Activated CD4-positive, alpha-beta memory T cell treated with anti-CD3 and anti-CD28 coated beads, Interleukin-2, amount 10 ng/mL, durations not matched to agents 7 days and 5 days (primary cell): ENCODE results near the gene TSBP1. TPM values are rescaled to one million over a fixed set of nuclear protein-coding genes. Genes with fewer than 3 reads are reported as not detected.

ENCODE experiments used
- CTCF ChIA-PET: fragments of 350-600 bp; sonication (Branson Sonifier 250); formaldehyde crosslinking; loops from one replicate; lab custom pipeline; 2021; ENCODE audit warnings: antibody characterized with exemption, inconsistent platforms; lab: Charles Lee
- POLR2A ChIA-PET: fragments of 350-600 bp; sonication (Branson Sonifier 250); formaldehyde crosslinking; loops from one replicate; lab custom pipeline; 2021; ENCODE audit warnings: antibody characterized with exemption; lab: Charles Lee
- DNase-seq: peaks from one replicate; pipeline ENCODE4 v3.0.0-alpha.2; 2020
- H3K27ac Mint-ChIP-seq: one replicate; pipeline ENCODE4 v1.8.0; 2021; ENCODE audit warnings: mild to moderate bottlenecking, mixed read lengths
- H3K27me3 Mint-ChIP-seq: one replicate; pipeline ENCODE4 v1.8.0; 2021; ENCODE audit warnings: mixed read lengths
- H3K36me3 Mint-ChIP-seq: one replicate; pipeline ENCODE4 v1.8.0; 2021; ENCODE audit warnings: low read depth, mixed read lengths
- H3K4me1 Mint-ChIP-seq: one replicate; pipeline ENCODE4 v1.8.0; 2021; ENCODE audit warnings: mixed read lengths
- H3K4me3 Mint-ChIP-seq: one replicate; pipeline ENCODE4 v1.8.0; 2021; ENCODE audit warnings: mild to moderate bottlenecking, mixed read lengths
- H3K9me3 Mint-ChIP-seq: one replicate; pipeline ENCODE4 v1.8.0; 2021; ENCODE audit warnings: mixed read lengths
- total RNA-seq, 2 experiments: library from RNA; stranded (reverse); gene quantifications; one replicate each; pipeline ENCODE4 v1.2.3, GENCODE V29; 2021

TSBP1 gene
- total RNA-seq, 2 experiments from 2014 or later: not detected

- ChIA-PET POLR2A (no interaction called here), CTCF (no interaction called here)
- Mint-ChIP-seq H3K4me1 (peaks cover 14% of the 10 kb centered on the region), H3K27ac (no peak overlapping the region), H3K9me3 (peaks cover 8% of the 10 kb centered on the region), H3K4me3 (no peak overlapping the region), H3K27me3 (peaks cover 28% of the 10 kb centered on the region), H3K36me3 (no peaks in the 10 kb centered on the region)
- DNase-seq: no peak
These were observed 122.4 kb downstream of the TSBP1 start for GRCh38 chr6:32249262-32249661.

- ChIA-PET CTCF (interaction anchor here (1.1 to 1.2 kb wide), 3 partner anchors 9 to 129 kb away, joined by 3 to 4 read pairs (median 3); no protein-coding TSS in a partner anchor), POLR2A (no interaction called here)
These were observed 124.3 kb downstream of the TSBP1 start for GRCh38 chr6:32247401-32247800.

GRCh38 chr6:32244946-32245398 is 126.7 kb downstream of the TSBP1 start:
- peak; percentile 67 for DNase-seq
- H3K36me3 Mint-ChIP-seq: no peaks in the 10 kb centered on the region
- no peak overlapping the region for H3K4me3 Mint-ChIP-seq
- peaks cover 8% of the 10 kb centered on the region for H3K9me3 Mint-ChIP-seq
- ChIA-PET POLR2A (no interaction called here), CTCF (interaction anchor here (0.7 to 2.3 kb wide), 15 partner anchors 9 to 623 kb away, joined by 3 to 6 read pairs (median 3); partner anchors contain the start of gene BTNL2)
- H3K27me3 Mint-ChIP-seq: peaks cover 27% of the 10 kb centered on the region
- H3K27ac Mint-ChIP-seq: no peak overlapping the region
- H3K4me1 Mint-ChIP-seq: peaks cover 28% of the 10 kb centered on the region

More at GRCh38 chr6:32247401-32247800, 124.3 kb downstream of the TSBP1 start:
- Mint-ChIP-seq H3K9me3 (peaks cover 8% of the 10 kb centered on the region), H3K36me3 (no peaks in the 10 kb centered on the region), H3K27ac (no peak overlapping the region), H3K4me3 (no peak overlapping the region), H3K27me3 (peaks cover 25% of the 10 kb centered on the region), H3K4me1 (peaks cover 11% of the 10 kb centered on the region)
- no peak for DNase-seq

- no peak overlapping the region for H3K4me3 Mint-ChIP-seq
- no peaks in the 10 kb centered on the region for H3K36me3 Mint-ChIP-seq
- CTCF ChIA-PET: interaction anchor here (1.5 to 2.3 kb wide), 2 partner anchors 11 to 156 kb away, joined by 3 to 6 read pairs; no protein-coding TSS in a partner anchor
These were observed 127.4 kb downstream of the TSBP1 start for GRCh38 chr6:32244270-32244669.

More at GRCh38 chr6:32244270-32244669, 127.4 kb downstream of the TSBP1 start:
- Mint-ChIP-seq H3K27ac (no peak overlapping the region), H3K27me3 (peaks cover 27% of the 10 kb centered on the region), H3K4me1 (peaks cover 28% of the 10 kb centered on the region), H3K9me3 (peaks cover 5% of the 10 kb centered on the region)
- no peak for DNase-seq
- POLR2A ChIA-PET: no interaction called here

Other genes starting within 250 kb of the TSBP1 start
- gene ATF6B, start 243.7 kb downstream of the TSBP1 start, total RNA-seq: 100 to 1,000 TPM; 142 to 147 TPM
- gene FKBPL, start 241.6 kb downstream of the TSBP1 start, total RNA-seq: 1 to 10 TPM; 7.6 to 8.6 TPM
- under 1 TPM; 0.13 to 0.28 TPM for gene PRRT1, start 220.0 kb downstream of the TSBP1 start, total RNA-seq
- gene PPT2, start 217.8 kb downstream of the TSBP1 start, total RNA-seq: 1 to 10 TPM; 8.3 to 9.4 TPM
- gene EGFL8, start 207.3 kb downstream of the TSBP1 start, total RNA-seq: 1 to 10 TPM; 5.1 to 5.2 TPM
- gene AGPAT1, start 195.8 kb downstream of the TSBP1 start, total RNA-seq: 10 to 100 TPM; 42.7 to 43.1 TPM
- gene RNF5, start 193.5 kb downstream of the TSBP1 start, total RNA-seq: 10 to 100 TPM; 44.0 to 45.4 TPM
- gene AGER, start 187.7 kb downstream of the TSBP1 start, total RNA-seq: 10 to 100 TPM; 27.6 to 29.4 TPM
- 10 to 100 TPM; 69.4 to 73.1 TPM for gene PBX2, start 181.7 kb downstream of the TSBP1 start, total RNA-seq
- gene GPSM3, start 179.3 kb downstream of the TSBP1 start, total RNA-seq: 100 to 1,000 TPM; 287 to 289 TPM
- gene NOTCH4, start 147.8 kb downstream of the TSBP1 start, total RNA-seq: under 1 TPM; 0.15 to 0.60 TPM
- gene BTNL2, start 35.3 kb upstream of the TSBP1 start, total RNA-seq: not detected
- gene HLA-DRA, start 68.0 kb upstream of the TSBP1 start, total RNA-seq: 100 to 1,000 TPM; 203 to 204 TPM
- gene HLA-DRB5, start 158.4 kb upstream of the TSBP1 start, total RNA-seq: 10 to 100 TPM; 12.7 to 14.0 TPM
- 100 to 1,000 TPM; 155 TPM for gene HLA-DRB1, start 217.9 kb upstream of the TSBP1 start, total RNA-seq